GM19452 (cell line): ENCODE data around the gene B4GALNT1.
"Not testable (repeated sequence)": the region's sequence is repeated elsewhere in the genome, so short reads cannot be mapped to it uniquely, and the experiment has no call there.

Experiments used
- ATAC-seq: cut with Tn5 transposase; IDR thresholded peaks from one replicate; pipeline ENCODE4 v1.9.1; 2021; ENCODE audit not compliant: unreplicated experiment

Gene B4GALNT1

GRCh38 chr12:57588951-57589610 lies 43.9 kb downstream of the B4GALNT1 start:
- not testable (repeated sequence) for ATAC-seq

GRCh38 chr12:57586832-57587429 lies 46.1 kb downstream of the B4GALNT1 start:
- no peak for ATAC-seq

GRCh38 chr12:57586128-57586527 lies 46.9 kb downstream of the B4GALNT1 start:
- no peak for ATAC-seq

- ATAC-seq = no peak
These were observed 47.8 kb downstream of the B4GALNT1 start for GRCh38 chr12:57585156-57585555.

GRCh38 chr12:57584690-57585089 lies 48.3 kb downstream of the B4GALNT1 start:
- ATAC-seq = no peak

- no peak for ATAC-seq
These were observed 49.0 kb downstream of the B4GALNT1 start for GRCh38 chr12:57584050-57584449.

- peak; percentile 99 for ATAC-seq
These were observed 49.8 kb downstream of the B4GALNT1 start for GRCh38 chr12:57583008-57583831.

GRCh38 chr12:57582440-57582839 lies 50.6 kb downstream of the B4GALNT1 start:
- ATAC-seq = no peak

- ATAC-seq = no peak
These were observed 51.2 kb downstream of the B4GALNT1 start for GRCh38 chr12:57581802-57582201.

GRCh38 chr12:57580466-57580795 lies 52.6 kb downstream of the B4GALNT1 start:
- ATAC-seq = no peak

GRCh38 chr12:57579677-57580465 lies 53.1 kb downstream of the B4GALNT1 start:
- no peak for ATAC-seq

GRCh38 chr12:57579011-57579410 lies 54.0 kb downstream of the B4GALNT1 start:
- no peak for ATAC-seq

- ATAC-seq = no peak
These were observed 54.8 kb downstream of the B4GALNT1 start for GRCh38 chr12:57577981-57578758.

- no peak for ATAC-seq
These were observed 56.3 kb downstream of the B4GALNT1 start for GRCh38 chr12:57576613-57577160.
